Thyroid gland (tissue), 4 donors: ENCODE data around the gene TEDC1.

Experiments used
- POLR2A ChIP-seq, 2 donors: fragments of 450-650 bp; IDR thresholded peaks; one replicate each; pipeline ENCODE4 v1.6.1; 2017; ENCODE audit warnings: antibody characterized with exemption in 2 of 2, mild to moderate bottlenecking in 2 of 2, moderate library complexity in 1 of 2
- TF ChIP-seq, protein P1 (sequence below), 6 experiments: fragments of 200-600 bp in 3 of 6; fragments of 450-650 bp in 3 of 6; sonication (generic) in 3 of 6; IDR thresholded peaks; one replicate each; pipeline ENCODE4 v1.5.1; 2016 to 2019; ENCODE audit warnings: antibody characterized with exemption in 6 of 6, mild to moderate bottlenecking in 2 of 6, inconsistent platforms in 1 of 6, moderate library complexity in 1 of 6

DNA sequence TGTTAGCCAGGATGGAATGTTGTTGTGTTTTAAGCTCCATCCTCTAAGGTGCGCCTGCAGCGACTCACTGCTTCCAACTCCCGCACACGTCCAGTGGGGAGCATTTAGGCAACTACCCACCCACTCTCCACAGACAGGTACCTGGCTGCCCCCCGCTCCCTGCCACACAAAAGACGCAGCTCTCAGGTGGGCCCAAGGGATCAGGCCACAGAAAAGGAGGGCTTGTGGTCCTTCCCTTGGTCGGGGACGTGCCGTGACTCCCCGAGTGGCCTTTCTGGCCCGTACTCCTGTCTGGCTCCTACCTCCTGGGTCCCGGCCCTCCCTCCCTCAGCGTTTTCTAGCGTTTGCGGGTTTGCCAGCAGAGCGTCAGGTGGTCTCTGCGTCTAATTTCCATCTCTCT is 16.2 kb downstream of the TEDC1 start:
- TF ChIP-seq, protein P1, sequence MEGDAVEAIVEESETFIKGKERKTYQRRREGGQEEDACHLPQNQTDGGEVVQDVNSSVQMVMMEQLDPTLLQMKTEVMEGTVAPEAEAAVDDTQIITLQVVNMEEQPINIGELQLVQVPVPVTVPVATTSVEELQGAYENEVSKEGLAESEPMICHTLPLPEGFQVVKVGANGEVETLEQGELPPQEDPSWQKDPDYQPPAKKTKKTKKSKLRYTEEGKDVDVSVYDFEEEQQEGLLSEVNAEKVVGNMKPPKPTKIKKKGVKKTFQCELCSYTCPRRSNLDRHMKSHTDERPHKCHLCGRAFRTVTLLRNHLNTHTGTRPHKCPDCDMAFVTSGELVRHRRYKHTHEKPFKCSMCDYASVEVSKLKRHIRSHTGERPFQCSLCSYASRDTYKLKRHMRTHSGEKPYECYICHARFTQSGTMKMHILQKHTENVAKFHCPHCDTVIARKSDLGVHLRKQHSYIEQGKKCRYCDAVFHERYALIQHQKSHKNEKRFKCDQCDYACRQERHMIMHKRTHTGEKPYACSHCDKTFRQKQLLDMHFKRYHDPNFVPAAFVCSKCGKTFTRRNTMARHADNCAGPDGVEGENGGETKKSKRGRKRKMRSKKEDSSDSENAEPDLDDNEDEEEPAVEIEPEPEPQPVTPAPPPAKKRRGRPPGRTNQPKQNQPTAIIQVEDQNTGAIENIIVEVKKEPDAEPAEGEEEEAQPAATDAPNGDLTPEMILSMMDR (IDR thresholded peaks at IDR 0.05) = no peak
- no peak for TF ChIP-seq POLR2A (IDR thresholded peaks at IDR 0.05)
